Upper lobe of left lung (tissue), 6 donors: ENCODE measurements around the gene TPPP. TPM values are rescaled to one million over a fixed set of nuclear protein-coding genes. Genes with fewer than 3 reads are reported as not detected.

Experiments
- ATAC-seq, 2 donors: fragments of 200-7000 bp; cut with Tn5 transposase; one replicate each; pipeline ENCODE4 v1.9.1; 2022; ENCODE audit warnings: mild to moderate bottlenecking in 2 of 2, moderate library complexity in 2 of 2; ENCODE audit not compliant: low FRiP score in 2 of 2
- DNase-seq, 2 donors: peaks; one replicate each; pipeline ENCODE4 v3.0.0-alpha.2; 2019 to 2020
- H3K27ac ChIP-seq, 4 donors: fragments of 200-600 bp; sonication (generic); one replicate each; pipeline ENCODE4 v1.5.1; 2016 to 2019
- H3K27me3 ChIP-seq, 4 donors: fragments of 200-600 bp; sonication (generic); one replicate each; pipeline ENCODE4 v1.5.1; 2017 to 2019
- H3K36me3 ChIP-seq, 4 donors: fragments of 200-600 bp; sonication (generic); one replicate each; pipeline ENCODE4 v1.5.1; 2016 to 2019
- H3K4me1 ChIP-seq, 4 donors: fragments of 200-600 bp; sonication (generic); one replicate each; pipeline ENCODE4 v1.5.1; 2018 to 2019
- H3K4me3 ChIP-seq, 4 donors: fragments of 200-600 bp; sonication (generic); one replicate each; pipeline ENCODE4 v1.5.1; 2017 to 2019; ENCODE audit warnings: mild to moderate bottlenecking in 2 of 4, moderate library complexity in 1 of 4
- H3K9me3 ChIP-seq, 4 donors: fragments of 200-600 bp; sonication (generic); one replicate each; pipeline ENCODE4 v1.5.1; 2018 to 2019
- CTCF ChIP-seq, 6 experiments: fragments of 450-650 bp in 4 of 6; fragments of 200-600 bp in 2 of 6; sonication (generic) in 2 of 6; IDR thresholded peaks; one replicate each; pipeline ENCODE4 v1.5.1; 2016 to 2019; ENCODE audit warnings: antibody characterized with exemption in 6 of 6
- EP300 ChIP-seq, 4 donors: sonication (generic); formaldehyde crosslinking; IDR thresholded peaks; one replicate each; pipeline ENCODE4 v1.5.1; 2017; ENCODE audit warnings: antibody characterized with exemption in 4 of 4, control low read depth in 2 of 4
- POLR2A ChIP-seq, 4 donors: fragments of 450-650 bp; IDR thresholded peaks; one replicate each; pipeline ENCODE4 v1.5.1; 2016 to 2017; ENCODE audit warnings: antibody characterized with exemption in 4 of 4, mild to moderate bottlenecking in 2 of 4
- POLR2AphosphoS5 ChIP-seq, 2 donors: sonication (generic); formaldehyde crosslinking; IDR thresholded peaks; one replicate each; pipeline ENCODE4 v1.5.1; 2017; ENCODE audit warnings: antibody characterized with exemption in 2 of 2
- WGBS, 2 donors: methylation state at CpG; one replicate each; pipeline ENCODE4 v1.1.5; 2017 to 2018; 5-methylcytosine and 5-hydroxymethylcytosine counted together
- total RNA-seq, 6 donors: library from RNA; depleted of rRNA in 4 of 6; stranded (reverse); fragments of >200 nt in 4 of 6; gene quantifications; one replicate each; pipeline versions ENCODE4 v1.1.0 to v1.2.1, GENCODE V29; 2016 to 2021
- donor health status: DM: no; HTN: no; CAD: no; lungs with moderate emphysema.
- donor health status: DM: no; HTN: yes; CAD: no; lungs with severe emphysema.

Gene TPPP
- total RNA-seq, 6 donors from 2014 or later: 14.3 to 42.7 (median 19.1) TPM

GRCh38 chr5:675871-676698, 17.1 kb downstream of the TPPP start:
- Histone ChIP-seq H3K27me3 (no peaks in the 10 kb centered on the region), H3K4me3 (no peak overlapping the region), H3K4me1 (peaks cover 23 to 34% (median 32%) of the 10 kb centered on the region in 4 donors), H3K9me3 (no peaks in the 10 kb centered on the region), H3K36me3 (no peaks in the 10 kb centered on the region), H3K27ac (no peak overlapping the region)
- TF ChIP-seq POLR2AphosphoS5 (IDR thresholded peaks at IDR 0.05) (no peak), POLR2A (IDR thresholded peaks at IDR 0.05) (no peak), CTCF (IDR thresholded peaks at IDR 0.05) (no peak), EP300 (IDR thresholded peaks at IDR 0.05) (no peak)
- 78 to 86% methylated on average over 26 to 35 of the region's 36 CpGs for WGBS, 2 donors
- no peak for ATAC-seq
- DNase-seq: peak; percentile 16 to 77

DNA sequence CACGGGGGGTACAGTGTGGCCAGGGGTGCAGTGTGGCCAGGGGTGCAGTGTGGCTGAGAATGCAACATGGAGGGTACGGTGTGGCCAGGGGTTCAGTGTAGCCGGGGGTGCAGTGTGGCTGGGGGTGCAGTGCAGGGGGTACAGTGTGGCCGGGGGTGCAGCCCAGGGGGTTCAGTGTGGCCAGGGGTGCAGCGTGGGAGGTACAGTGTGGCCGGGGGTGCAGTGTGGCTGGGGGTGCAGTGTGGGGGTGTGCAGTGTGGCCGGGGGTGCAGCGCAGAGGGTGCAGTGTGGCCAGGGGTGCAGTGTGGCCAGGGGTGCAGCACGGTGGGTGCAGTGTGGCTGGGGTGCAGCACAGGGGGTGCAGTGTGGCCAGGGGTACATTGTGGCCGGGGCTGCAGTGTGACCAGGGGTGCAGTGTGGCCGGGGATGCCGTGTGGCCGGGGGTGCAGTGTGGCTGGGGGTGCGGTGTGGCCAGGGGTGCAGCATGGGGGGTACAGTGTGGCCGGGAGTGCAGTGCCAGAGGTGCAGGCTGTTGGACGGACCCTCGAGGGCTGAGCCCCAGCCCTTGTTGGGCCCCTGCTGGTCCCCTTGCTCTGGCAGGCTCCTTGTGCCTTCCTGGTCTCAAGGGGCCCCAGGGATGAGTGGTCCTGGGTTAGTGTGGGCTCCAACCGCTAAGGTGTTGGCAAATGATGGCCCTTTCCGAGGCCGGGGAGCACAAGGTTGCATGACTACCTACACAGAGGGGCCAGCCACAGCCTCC, 17.9 kb downstream of the TPPP start:
- no peak overlapping the region for H3K27ac ChIP-seq
- H3K9me3 ChIP-seq: no peaks in the 10 kb centered on the region
- WGBS, 2 donors: 76 to 79% methylated on average over 7 to 14 of the region's 20 CpGs
- TF ChIP-seq EP300 (IDR thresholded peaks at IDR 0.05): no peak
- no peak for TF ChIP-seq CTCF (IDR thresholded peaks at IDR 0.05)
- no peak for TF ChIP-seq POLR2AphosphoS5 (IDR thresholded peaks at IDR 0.05)
- no peak for TF ChIP-seq POLR2A (IDR thresholded peaks at IDR 0.05)
- ATAC-seq (no peak), DNase-seq (peak; percentile 16 to 56)
- peaks cover 23 to 36% (median 32%) of the 10 kb centered on the region in 4 donors for H3K4me1 ChIP-seq
- no peak overlapping the region for H3K4me3 ChIP-seq
- H3K27me3 ChIP-seq: no peaks in the 10 kb centered on the region
- no peaks in the 10 kb centered on the region for H3K36me3 ChIP-seq

DNA sequence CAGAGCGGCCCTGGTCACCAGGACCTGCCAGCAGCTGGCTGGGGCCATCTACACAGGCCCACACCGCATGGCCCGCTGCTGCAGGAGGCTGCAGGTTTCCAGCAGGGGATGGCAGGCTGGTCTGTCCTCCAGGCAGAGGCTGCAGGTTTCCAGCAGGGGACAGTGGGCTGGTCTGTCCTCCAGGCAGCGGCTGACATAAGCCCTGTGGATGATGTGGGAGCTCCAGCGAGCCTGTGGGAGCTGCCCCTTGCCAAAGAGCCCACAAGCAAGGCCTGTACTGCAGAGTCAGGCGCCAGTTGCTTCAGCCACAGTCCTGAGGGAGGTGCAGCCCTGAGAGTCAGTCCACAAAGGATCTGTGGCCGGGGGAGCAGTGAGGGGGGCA, 18.5 kb downstream of the TPPP start:
- WGBS, 2 donors: 51 to 61% methylated on average over 3 to 6 of the region's 7 CpGs
- H3K9me3 ChIP-seq: no peaks in the 10 kb centered on the region
- H3K27me3 ChIP-seq: no peaks in the 10 kb centered on the region
- no peak overlapping the region for H3K4me3 ChIP-seq
- DNase-seq (peak in 1 of 2 donors; percentile 16), ATAC-seq (no peak)
- peaks cover 23 to 36% (median 32%) of the 10 kb centered on the region in 4 donors for H3K4me1 ChIP-seq
- TF ChIP-seq CTCF (IDR thresholded peaks at IDR 0.05) (no peak), EP300 (IDR thresholded peaks at IDR 0.05) (no peak), POLR2A (IDR thresholded peaks at IDR 0.05) (no peak), POLR2AphosphoS5 (IDR thresholded peaks at IDR 0.05) (no peak)
- no peak overlapping the region for H3K27ac ChIP-seq
- H3K36me3 ChIP-seq: no peaks in the 10 kb centered on the region

DNA sequence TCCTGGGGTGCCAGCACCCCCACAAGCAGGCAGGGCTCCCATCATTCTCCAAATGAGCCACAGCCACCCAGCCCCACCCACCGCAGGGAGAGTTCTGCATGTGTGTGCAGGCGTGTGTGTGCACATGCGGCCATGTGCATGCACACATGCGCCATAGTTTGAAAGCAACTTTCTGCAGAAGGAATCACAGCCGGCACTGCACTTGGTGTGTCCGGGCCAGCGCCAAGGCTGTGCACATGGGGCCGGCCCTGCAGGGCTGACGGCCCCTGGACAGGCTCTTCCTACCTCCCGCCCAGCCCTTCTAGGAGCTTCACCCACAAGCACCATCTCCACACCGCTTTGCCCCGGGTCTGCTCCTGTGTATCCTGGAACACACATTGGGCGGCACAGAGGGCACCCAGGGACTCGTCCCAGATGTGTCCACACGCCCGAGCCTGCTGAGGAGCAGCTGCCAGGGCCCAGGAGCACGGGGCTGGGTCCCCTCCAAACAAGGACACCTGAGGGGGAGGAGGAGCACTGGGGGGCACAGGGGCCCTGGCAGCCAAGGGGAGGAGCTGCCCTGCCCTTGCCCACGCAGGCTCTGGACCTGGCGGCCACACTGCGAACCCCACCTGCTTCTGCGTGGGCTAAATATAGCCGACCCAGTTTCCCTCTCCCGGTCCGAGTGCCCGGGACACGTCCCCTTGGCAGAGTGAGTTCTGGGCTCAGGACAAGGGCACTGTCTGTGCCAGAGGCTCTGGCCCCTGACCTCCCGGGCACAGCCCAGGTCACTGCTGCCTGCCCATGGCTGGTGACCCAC, 19.1 kb downstream of the TPPP start:
- 70% methylated on average over 24 of the region's 27 CpGs; no CpG with 5 or more reads in 1 of the 2 donors for WGBS, 2 donors
- TF ChIP-seq CTCF (IDR thresholded peaks at IDR 0.05) (no peak), POLR2A (IDR thresholded peaks at IDR 0.05) (no peak), POLR2AphosphoS5 (IDR thresholded peaks at IDR 0.05) (no peak), EP300 (IDR thresholded peaks at IDR 0.05) (no peak)
- Histone ChIP-seq H3K9me3 (no peaks in the 10 kb centered on the region), H3K27me3 (no peaks in the 10 kb centered on the region), H3K36me3 (no peaks in the 10 kb centered on the region), H3K27ac (no peak overlapping the region), H3K4me1 (peaks cover 23 to 36% (median 32%) of the 10 kb centered on the region in 4 donors), H3K4me3 (no peak overlapping the region)
- peak; percentile 18 to 73 for DNase-seq
- ATAC-seq: no peak
